NCI-H460 (cell line): Measurements from ENCODE around the gene TET3. TPM values are rescaled to one million over a fixed set of nuclear protein-coding genes. Genes with fewer than 3 reads are reported as not detected.
"Not testable (repeated sequence)": the region's sequence is repeated elsewhere in the genome, so short reads cannot be mapped to it uniquely, and the experiment has no call there.

Experiments used
- DNase-seq: peaks from one replicate; pipeline ENCODE4 v3.0.0-alpha.2; 2016; ENCODE audit warnings: low read depth; ENCODE audit errors: extremely low read depth
- polyA plus RNA-seq: library from polyadenylated mRNA; depleted of rRNA; stranded (reverse); fragments of >200 nt; gene quantifications from 2 replicates; pipeline ENCODE4 v1.2.3, GENCODE V29; 2014; cell fraction: nucleus; rRNA removed
- total RNA-seq: library from RNA; depleted of rRNA; stranded (reverse); fragments of >200 nt; shearing (Covaris generic); gene quantifications from 2 replicates; pipeline ENCODE4 v1.2.3, GENCODE V29; 2014; rRNA removed

TET3 gene
- 6.1 TPM in 2 replicates for total RNA-seq
- polyA plus RNA-seq = 6.1 and 7.4 TPM in 2 replicates

- no peak for DNase-seq
Observed at GRCh38 chr2:73984203-73984921, at the start of gene TET3. TSS of gene TET3 (plus strand) at chr2:73984910. CDS start at chr2:73986404, 1,494 bp downstream.

DNA sequence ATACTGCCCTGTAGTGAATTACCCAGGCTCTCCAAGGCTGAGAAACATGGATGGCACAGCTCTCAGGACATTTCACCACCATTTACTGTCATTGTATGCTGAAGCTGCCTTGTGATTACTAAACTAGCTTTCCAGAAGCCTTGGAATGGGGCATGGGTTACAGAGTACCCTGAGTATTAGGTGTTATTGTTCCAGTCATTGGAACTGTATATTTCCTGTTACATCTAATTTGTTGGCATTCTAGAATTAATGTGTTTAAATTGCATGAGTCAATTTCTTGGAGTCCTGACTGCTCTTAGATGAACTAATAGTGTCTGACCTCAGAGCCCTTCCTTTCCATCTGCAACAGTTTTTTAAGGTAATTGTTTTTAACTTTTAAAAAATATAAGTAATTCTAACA, 49.1 kb upstream of the TET3 start:
- DNase-seq = no peak

- DNase-seq = no peak
Observed at GRCh38 chr2:73937103-73937885, 47.4 kb upstream of the TET3 start.

DNA sequence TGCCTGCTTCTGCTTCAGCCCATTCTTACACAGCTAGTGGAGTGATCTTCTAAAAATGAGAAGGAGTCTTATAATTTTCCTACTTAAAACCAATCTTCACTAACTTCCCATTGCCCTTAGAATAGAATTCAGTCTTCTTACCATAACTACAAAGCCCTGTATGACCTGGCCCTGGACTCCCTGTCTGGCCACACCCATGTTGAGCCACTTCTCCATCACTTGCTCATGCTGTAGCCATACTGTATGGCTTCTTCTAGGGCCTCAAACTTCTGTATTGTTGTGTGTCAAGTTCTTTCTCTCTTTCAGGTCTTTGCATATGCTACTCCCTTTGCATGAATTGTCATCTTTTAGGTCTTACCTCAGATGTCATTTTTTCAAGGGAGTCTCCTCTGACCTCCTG, 46.8 kb upstream of the TET3 start:
- no peak for DNase-seq

DNA sequence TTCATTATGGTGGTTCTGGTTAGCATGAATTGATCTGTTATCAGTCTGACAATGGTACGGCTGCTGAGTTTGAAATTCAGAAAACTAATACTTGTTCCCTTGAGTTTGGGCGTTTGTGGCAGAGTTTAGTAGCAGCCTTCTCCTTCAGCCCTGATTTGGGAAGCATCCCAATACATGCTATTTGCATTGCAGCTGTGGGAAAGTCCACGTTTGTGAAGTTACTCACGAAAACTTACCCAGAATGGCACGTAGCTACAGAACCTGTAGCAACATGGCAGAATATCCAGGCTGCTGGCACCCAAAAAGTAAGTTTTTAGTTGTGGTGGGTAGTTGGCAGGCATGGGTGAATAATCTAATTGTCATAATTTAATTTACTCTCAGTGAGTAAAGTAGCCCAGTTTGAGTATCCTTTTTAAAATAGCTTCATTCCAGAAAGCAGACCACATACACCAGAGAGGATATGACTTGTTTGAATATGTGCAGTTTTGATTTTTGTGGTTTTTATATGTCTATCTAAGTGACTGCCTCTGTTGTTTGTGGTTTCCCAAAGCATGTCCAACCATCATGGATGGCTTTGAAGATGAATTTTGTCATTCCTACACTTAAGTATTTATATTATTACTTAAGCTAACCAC, 45.9 kb upstream of the TET3 start:
- DNase-seq = no peak

DNA sequence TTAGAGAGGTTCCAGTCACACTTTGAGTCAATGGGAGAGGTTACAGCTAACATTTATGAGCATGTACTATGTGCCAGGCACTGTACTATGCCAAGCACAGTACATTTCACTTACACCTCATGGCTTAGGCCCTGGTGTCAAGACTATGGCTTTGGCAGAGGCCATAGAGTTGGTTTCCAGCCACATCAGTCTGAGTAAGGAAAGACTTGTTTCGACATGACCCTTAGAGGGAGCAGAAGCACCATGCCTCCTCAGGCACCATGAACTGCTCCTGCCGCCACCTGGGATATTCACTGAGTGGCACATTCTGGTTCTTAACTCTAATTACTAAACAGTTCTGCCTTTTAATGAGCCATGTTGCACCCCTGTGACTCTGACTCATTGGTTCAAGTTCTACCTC, 45.3 kb upstream of the TET3 start:
- DNase-seq = no peak

DNA sequence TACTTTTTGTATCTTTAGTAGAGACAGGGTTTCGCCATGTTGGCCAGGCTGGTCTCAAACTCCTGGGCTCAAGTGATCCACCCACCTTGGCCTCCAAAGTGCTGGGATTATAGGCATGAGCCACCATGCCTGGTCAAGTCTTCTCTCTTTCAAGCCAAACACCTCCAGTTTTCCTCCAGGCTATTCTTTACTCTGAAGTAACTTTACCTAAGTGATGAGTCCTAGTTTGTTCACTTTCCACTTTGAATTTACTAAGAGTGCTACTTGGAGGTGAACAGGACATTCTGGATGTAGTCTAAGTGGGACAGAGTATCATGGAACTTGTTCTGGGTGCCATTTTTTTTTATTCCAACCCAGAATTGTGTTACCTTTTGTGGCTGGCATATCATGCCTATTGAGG, 44.6 kb upstream of the TET3 start:
- DNase-seq = not testable (repeated sequence)

GRCh38 chr2:73942664-73943063, 42.0 kb upstream of the TET3 start:
- DNase-seq = no peak

- DNase-seq = no peak
Observed at GRCh38 chr2:73944714-73945113, 40.0 kb upstream of the TET3 start.

GRCh38 chr2:73946215-73946614, 38.5 kb upstream of the TET3 start:
- no peak for DNase-seq

GRCh38 chr2:73946666-73947065, 38.0 kb upstream of the TET3 start:
- no peak for DNase-seq

DNA sequence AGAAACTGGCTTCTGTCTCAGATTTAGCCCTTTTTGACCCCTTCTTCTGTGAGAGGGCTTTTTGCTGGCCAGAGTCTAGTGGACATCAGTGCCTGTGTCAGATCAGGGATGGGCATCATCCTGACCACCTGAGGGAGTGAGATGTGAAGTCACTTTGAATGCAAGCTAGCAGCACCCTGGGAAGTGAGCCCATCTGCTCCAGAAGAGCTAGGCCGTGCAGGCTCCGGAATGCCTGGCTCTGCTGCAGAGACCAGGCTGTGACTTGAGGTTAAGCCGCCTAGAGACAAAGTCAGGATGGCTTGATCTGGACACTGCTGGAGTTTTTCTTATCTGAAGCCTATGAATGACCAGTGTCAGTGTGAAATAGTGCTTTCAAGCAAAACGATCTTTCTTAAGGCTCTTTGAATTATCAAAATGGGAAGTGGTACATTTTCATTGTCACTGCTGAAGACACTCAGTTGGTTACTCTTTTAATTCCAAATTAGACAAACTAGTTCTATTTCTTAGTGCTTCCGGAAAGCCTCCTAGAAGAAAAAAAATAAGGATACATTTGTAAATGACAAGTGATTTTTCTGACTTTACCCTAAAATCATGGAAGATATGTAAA, 37.2 kb upstream of the TET3 start:
- no peak for DNase-seq

DNA sequence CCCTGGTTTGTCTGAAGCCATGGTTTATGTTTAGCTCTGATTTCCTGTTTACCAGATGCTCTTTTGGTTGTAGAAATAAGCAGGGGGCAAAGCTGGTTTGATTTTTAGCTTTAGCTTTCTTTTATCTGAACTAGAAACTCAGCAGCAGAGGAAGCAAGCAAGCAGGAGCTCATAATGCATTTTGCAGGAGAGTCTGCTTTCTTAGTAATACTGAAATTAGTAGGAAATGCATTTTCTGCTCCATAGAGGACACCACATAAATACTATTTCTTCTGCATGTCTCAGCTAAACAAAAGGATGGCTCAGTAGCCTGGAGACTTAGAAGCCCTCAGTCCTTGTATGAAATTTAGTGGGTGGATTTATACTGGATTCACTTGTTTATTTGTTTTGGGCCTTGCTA, 34.9 kb upstream of the TET3 start:
- no peak for DNase-seq

- no peak for DNase-seq
Observed at GRCh38 chr2:73952499-73953446, 31.9 kb upstream of the TET3 start.

- no peak for DNase-seq
Observed at GRCh38 chr2:73956218-73956865, 28.4 kb upstream of the TET3 start.

DNA sequence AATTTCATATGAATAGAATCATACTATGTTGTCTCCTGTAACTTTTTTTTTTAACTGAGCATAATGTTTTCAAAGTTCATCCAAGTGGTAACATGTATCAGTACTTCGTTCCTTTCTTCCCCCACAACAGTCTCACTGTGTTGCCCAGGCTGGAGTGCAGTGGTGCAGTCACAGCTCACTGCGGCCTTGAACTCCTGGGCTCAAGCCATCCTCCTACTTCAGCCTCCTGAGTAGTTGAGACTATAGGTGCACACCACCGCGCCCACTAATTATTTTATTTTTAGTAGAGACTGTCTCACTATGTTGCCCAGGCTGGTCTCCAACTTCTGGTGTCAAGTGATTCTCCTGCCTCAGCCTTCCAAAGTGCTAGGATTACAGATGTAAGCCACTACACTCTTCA, 23.4 kb upstream of the TET3 start:
- DNase-seq = no peak

DNA sequence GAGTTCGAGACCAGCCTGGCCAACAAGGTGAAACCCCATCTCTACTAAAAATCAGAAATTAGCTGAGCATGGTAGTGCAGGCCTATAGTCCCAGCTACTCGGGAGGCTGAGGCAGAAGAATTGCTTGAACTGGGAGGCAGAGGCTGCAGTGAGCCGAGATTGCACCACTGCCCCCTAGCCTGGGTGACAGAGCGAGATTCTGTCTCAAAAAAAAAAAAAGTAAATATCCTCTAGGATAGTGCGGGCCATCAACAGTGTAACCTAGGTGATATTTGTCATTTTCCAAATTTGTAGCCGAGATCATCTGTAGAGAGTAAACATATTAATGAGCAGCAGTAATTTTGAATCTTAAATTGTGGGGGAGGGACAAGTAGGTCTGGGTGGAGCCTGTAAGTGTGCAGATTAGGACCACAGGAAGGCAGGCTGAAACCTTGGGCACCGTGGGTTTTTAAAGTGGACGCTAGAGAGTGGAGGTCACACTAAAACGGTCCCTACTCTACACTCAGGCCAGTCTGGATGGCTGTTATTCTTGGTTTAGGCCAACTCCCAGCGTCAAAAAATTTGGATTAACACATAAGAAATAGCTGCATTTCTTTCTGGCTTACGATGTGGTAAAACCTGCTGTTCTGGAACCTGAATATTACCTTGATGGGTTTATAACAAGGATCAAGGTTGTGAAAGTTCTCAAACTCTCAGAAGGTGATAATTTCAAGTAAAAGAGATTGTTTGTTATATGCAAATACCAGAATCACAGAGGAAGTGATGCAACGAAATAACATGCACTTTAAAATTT, 22.7 kb upstream of the TET3 start:
- DNase-seq = no peak

GRCh38 chr2:73962798-73963197, 21.9 kb upstream of the TET3 start:
- no peak for DNase-seq
